Neural cell (in vitro differentiated cells): ENCODE results near the gene FCHO2. TPM values are rescaled to one million over a fixed set of nuclear protein-coding genes. Genes with fewer than 3 reads are reported as not detected.

Experiments
- H2AFZ ChIP-seq: fragments of 200-600, 300-800 bp; sonication (generic), shearing (Covaris generic); 2 replicates; pipeline ENCODE4 v1.6.0; 2014; ENCODE audit warnings: low read depth, mild to moderate bottlenecking, antibody characterized with exemption, low read length, moderate library complexity
- H3F3A ChIP-seq: fragments of 200-600 bp; shearing (Covaris generic); 2 replicates; pipeline ENCODE4 v1.6.1; 2016; ENCODE audit warnings: mild to moderate bottlenecking, moderate library complexity, mixed read lengths, antibody characterized with exemption, low read length; ENCODE audit not compliant: insufficient read depth, poor library complexity, severe bottlenecking
- H3K27ac ChIP-seq: fragments of 200-600, 300-800 bp; sonication (generic), shearing (Covaris generic); 2 replicates; pipeline ENCODE4 v1.5.1; 2014; ENCODE audit warnings: mild to moderate bottlenecking, low read length, moderate library complexity
- H3K27me3 ChIP-seq: fragments of 300-800, 200-600 bp; sonication (generic), shearing (Covaris generic); 2 replicates; pipeline ENCODE4 v1.6.0; 2014; ENCODE audit warnings: mild to moderate bottlenecking, low read depth, low read length, moderate library complexity; ENCODE audit not compliant: insufficient read depth
- H3K36me3 ChIP-seq: fragments of 300-800, 200-600 bp; sonication (generic), shearing (Covaris generic); 2 replicates; pipeline ENCODE4 v1.5.1; 2014; ENCODE audit warnings: mild to moderate bottlenecking, antibody characterized with exemption, low read length, moderate library complexity; ENCODE audit not compliant: insufficient read depth
- H3K4me2 ChIP-seq: fragments of 300-800, 200-600 bp; sonication (generic), shearing (Covaris generic); 2 replicates; pipeline ENCODE4 v1.6.0; 2014; ENCODE audit warnings: mild to moderate bottlenecking, low read length
- H3K4me3 ChIP-seq: fragments of 300-800, 200-600 bp; sonication (generic), shearing (Covaris generic); 2 replicates; pipeline ENCODE4 v1.5.1; 2014; ENCODE audit warnings: mild to moderate bottlenecking, low read length, moderate library complexity
- H3K79me2 ChIP-seq: fragments of 200-600 bp; shearing (Covaris generic); replicated peaks from 2 replicates; pipeline ENCODE4 v1.6.0; 2014; ENCODE audit warnings: mild to moderate bottlenecking, low read length, moderate library complexity; ENCODE audit not compliant: insufficient read depth
- H3K9ac ChIP-seq: fragments of 300-800, 200-600 bp; sonication (generic), shearing (Covaris generic); 2 replicates; pipeline ENCODE4 v1.6.1; 2016; ENCODE audit warnings: mild to moderate bottlenecking, low read length, mixed read lengths
- H3K9me2 ChIP-seq: fragments of 200-600 bp; shearing (Covaris generic); 2 replicates; pipeline ENCODE4 v1.6.1; 2016; ENCODE audit warnings: mild to moderate bottlenecking, low read length, mixed read lengths; ENCODE audit not compliant: insufficient read depth
- H3K9me3 ChIP-seq: fragments of 200-600, 300-800 bp; sonication (generic), shearing (Covaris generic); 2 replicates; pipeline ENCODE4 v1.6.1; 2016; ENCODE audit warnings: mild to moderate bottlenecking, mixed run types, low read length, moderate library complexity, mixed read lengths
- H4K20me1 ChIP-seq: fragments of 200-600 bp; shearing (Covaris generic); 2 replicates; pipeline ENCODE4 v1.6.1; 2016; ENCODE audit warnings: mild to moderate bottlenecking, mixed run types; ENCODE audit not compliant: insufficient read depth
- EP300 ChIP-seq: fragments of 450-650 bp; conservative IDR thresholded peaks from 2 replicates; pipeline ENCODE4 v1.6.1; 2014; ENCODE audit warnings: antibody characterized with exemption, mild to moderate bottlenecking, moderate library complexity; ENCODE audit not compliant: poor library complexity, severe bottlenecking
- EZH2 ChIP-seq: fragments of 200-600, 300-800 bp; shearing (Covaris generic), sonication (generic); IDR thresholded peaks from 2 replicates; pipeline ENCODE4 v1.6.1; 2014; ENCODE audit warnings: antibody characterized with exemption, low read length, borderline replicate concordance, mild to moderate bottlenecking; ENCODE audit not compliant: insufficient read depth, poor library complexity, severe bottlenecking
- MXI1 ChIP-seq: fragments of 450-650 bp; conservative IDR thresholded peaks from 2 replicates; pipeline ENCODE4 v1.6.1; 2014; ENCODE audit warnings: antibody characterized with exemption, mild to moderate bottlenecking; ENCODE audit not compliant: poor library complexity, severe bottlenecking
- POLR2AphosphoS5 ChIP-seq: IDR thresholded peaks from 2 replicates; pipeline ENCODE4 v1.6.1; 2012
- RAD21 ChIP-seq: fragments of 450-650 bp; conservative IDR thresholded peaks from 2 replicates; pipeline ENCODE4 v1.6.1; 2014; ENCODE audit warnings: antibody characterized with exemption, mild to moderate bottlenecking, moderate library complexity
- SMC3 ChIP-seq: fragments of 450-650 bp; conservative IDR thresholded peaks from 2 replicates; pipeline ENCODE4 v1.6.1; 2014; ENCODE audit warnings: antibody characterized with exemption, mild to moderate bottlenecking, moderate library complexity; ENCODE audit not compliant: poor library complexity
- TAF1 ChIP-seq: IDR thresholded peaks from 2 replicates; pipeline ENCODE4 v1.6.1; 2012; ENCODE audit warnings: low read depth
- polyA plus RNA-seq: library from polyadenylated mRNA; depleted of rRNA; stranded (reverse); fragments of >200 nt; gene quantifications from 2 replicates; pipeline ENCODE4 v1.2.3, GENCODE V29; 2014
- TF ChIP-seq, protein P1 (sequence below): fragments of 450-650 bp; IDR thresholded peaks from 2 replicates; pipeline ENCODE4 v1.5.1; 2014; ENCODE audit warnings: antibody characterized with exemption, mild to moderate bottlenecking, moderate library complexity; ENCODE audit not compliant: poor library complexity, severe bottlenecking
- TF ChIP-seq, protein P2 (sequence below): IDR thresholded peaks from 2 replicates; pipeline ENCODE4 v1.6.1; 2012; ENCODE audit warnings: borderline replicate concordance

Gene FCHO2
- polyA plus RNA-seq, 1 donor from 2014 or later: 24.3 TPM

- no peaks in the 10 kb centered on the region for H3F3A ChIP-seq
- no peak overlapping the region for H3K4me2 ChIP-seq
- peaks cover 57% of the 10 kb centered on the region for H3K27me3 ChIP-seq
- H3K27ac ChIP-seq: no peak overlapping the region
- H3K9me2 ChIP-seq: no peaks in the 10 kb centered on the region
- no peaks in the 10 kb centered on the region for H3K9me3 ChIP-seq
- no peak for TF ChIP-seq MXI1
- TF ChIP-seq TAF1: no peak
- TF ChIP-seq, protein P1, sequence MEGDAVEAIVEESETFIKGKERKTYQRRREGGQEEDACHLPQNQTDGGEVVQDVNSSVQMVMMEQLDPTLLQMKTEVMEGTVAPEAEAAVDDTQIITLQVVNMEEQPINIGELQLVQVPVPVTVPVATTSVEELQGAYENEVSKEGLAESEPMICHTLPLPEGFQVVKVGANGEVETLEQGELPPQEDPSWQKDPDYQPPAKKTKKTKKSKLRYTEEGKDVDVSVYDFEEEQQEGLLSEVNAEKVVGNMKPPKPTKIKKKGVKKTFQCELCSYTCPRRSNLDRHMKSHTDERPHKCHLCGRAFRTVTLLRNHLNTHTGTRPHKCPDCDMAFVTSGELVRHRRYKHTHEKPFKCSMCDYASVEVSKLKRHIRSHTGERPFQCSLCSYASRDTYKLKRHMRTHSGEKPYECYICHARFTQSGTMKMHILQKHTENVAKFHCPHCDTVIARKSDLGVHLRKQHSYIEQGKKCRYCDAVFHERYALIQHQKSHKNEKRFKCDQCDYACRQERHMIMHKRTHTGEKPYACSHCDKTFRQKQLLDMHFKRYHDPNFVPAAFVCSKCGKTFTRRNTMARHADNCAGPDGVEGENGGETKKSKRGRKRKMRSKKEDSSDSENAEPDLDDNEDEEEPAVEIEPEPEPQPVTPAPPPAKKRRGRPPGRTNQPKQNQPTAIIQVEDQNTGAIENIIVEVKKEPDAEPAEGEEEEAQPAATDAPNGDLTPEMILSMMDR: no peak
- TF ChIP-seq EZH2: no peak
- no peak for TF ChIP-seq SMC3
- TF ChIP-seq POLR2AphosphoS5: no peak
- TF ChIP-seq, protein P2, sequence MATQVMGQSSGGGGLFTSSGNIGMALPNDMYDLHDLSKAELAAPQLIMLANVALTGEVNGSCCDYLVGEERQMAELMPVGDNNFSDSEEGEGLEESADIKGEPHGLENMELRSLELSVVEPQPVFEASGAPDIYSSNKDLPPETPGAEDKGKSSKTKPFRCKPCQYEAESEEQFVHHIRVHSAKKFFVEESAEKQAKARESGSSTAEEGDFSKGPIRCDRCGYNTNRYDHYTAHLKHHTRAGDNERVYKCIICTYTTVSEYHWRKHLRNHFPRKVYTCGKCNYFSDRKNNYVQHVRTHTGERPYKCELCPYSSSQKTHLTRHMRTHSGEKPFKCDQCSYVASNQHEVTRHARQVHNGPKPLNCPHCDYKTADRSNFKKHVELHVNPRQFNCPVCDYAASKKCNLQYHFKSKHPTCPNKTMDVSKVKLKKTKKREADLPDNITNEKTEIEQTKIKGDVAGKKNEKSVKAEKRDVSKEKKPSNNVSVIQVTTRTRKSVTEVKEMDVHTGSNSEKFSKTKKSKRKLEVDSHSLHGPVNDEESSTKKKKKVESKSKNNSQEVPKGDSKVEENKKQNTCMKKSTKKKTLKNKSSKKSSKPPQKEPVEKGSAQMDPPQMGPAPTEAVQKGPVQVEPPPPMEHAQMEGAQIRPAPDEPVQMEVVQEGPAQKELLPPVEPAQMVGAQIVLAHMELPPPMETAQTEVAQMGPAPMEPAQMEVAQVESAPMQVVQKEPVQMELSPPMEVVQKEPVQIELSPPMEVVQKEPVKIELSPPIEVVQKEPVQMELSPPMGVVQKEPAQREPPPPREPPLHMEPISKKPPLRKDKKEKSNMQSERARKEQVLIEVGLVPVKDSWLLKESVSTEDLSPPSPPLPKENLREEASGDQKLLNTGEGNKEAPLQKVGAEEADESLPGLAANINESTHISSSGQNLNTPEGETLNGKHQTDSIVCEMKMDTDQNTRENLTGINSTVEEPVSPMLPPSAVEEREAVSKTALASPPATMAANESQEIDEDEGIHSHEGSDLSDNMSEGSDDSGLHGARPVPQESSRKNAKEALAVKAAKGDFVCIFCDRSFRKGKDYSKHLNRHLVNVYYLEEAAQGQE: no peak
- TF ChIP-seq EP300: no peak
- no peak for TF ChIP-seq RAD21
- H3K36me3 ChIP-seq: no peaks in the 10 kb centered on the region
- H2AFZ ChIP-seq: no peak overlapping the region
- no peaks in the 10 kb centered on the region for H4K20me1 ChIP-seq
- no peak overlapping the region for H3K9ac ChIP-seq
- H3K79me2 ChIP-seq: no peaks in the 10 kb centered on the region
- peak overlapping the region; percentile 66 for H3K4me3 ChIP-seq
Measured at GRCh38 chr5:73121119-73121463, 165.2 kb downstream of the FCHO2 start.

DNA sequence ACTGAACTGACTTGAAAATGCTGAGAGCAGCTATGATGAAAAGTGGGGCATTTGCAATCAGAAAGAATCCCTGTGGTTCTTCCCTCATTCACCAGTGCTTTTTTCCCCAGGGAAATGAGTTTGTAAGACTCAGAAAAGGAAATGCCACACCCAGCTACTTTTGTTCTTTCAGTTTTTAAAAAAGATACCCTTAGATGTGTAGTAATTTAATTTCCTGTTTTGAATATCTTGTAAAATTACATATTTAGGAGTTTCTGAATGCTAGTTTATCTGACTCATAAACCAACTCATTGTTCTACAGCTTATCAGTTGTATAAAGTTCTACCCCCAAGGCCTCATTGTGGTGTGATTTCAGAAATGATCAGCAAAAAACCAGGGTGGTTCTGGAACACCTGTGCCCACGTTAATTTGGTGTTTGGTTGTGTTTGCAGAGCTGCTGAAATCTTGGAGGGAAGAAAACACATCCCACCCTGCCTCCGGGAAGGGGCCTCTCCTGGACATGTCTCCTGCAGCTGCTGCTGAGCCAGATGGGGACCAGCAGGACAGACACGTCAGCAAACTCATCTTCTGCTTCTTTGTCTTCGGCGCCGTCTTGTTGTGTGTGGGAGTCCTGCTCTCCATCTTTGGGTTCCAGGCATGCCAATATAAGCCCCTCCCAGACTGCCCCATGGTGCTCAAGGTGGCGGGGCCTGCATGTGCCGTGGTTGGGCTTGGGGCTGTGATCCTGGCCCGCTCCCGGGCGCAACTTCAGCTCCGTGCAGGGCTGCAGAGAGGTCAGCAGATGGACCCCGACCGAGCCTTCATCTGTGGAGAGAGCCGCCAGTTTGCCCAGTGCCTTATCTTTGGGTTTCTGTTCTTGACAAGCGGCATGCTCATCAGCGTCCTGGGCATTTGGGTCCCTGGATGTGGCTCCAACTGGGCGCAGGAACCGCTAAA is 167.3 kb downstream of the FCHO2 start:
- Histone ChIP-seq H4K20me1 (no peaks in the 10 kb centered on the region), H3K79me2 (no peaks in the 10 kb centered on the region), H3K4me3 (no peak overlapping the region), H3K4me2 (no peak overlapping the region), H3K27ac (no peak overlapping the region), H3K9ac (no peak overlapping the region), H2AFZ (no peak overlapping the region), H3K36me3 (no peaks in the 10 kb centered on the region), H3K9me3 (no peaks in the 10 kb centered on the region), H3F3A (no peaks in the 10 kb centered on the region), H3K27me3 (peaks cover 52% of the 10 kb centered on the region), H3K9me2 (no peaks in the 10 kb centered on the region)
- no peak for TF ChIP-seq SMC3
- no peak for TF ChIP-seq RAD21
- TF ChIP-seq, protein P2: no peak
- no peak for TF ChIP-seq POLR2AphosphoS5
- TF ChIP-seq MXI1: no peak
- TF ChIP-seq, protein P1: no peak
- no peak for TF ChIP-seq EZH2
- no peak for TF ChIP-seq EP300
- no peak for TF ChIP-seq TAF1
